DMS53 (cell line): Measurements from ENCODE around the gene SBNO1.
"Not testable (repeated sequence)": the region's sequence is repeated elsewhere in the genome, so short reads cannot be mapped to it uniquely, and the experiment has no call there.

Experiments used
- DNase-seq: peaks from one replicate; lab custom pipeline; 2025; lab: John Stamatoyannopoulos, UW

The SBNO1 gene

DNA sequence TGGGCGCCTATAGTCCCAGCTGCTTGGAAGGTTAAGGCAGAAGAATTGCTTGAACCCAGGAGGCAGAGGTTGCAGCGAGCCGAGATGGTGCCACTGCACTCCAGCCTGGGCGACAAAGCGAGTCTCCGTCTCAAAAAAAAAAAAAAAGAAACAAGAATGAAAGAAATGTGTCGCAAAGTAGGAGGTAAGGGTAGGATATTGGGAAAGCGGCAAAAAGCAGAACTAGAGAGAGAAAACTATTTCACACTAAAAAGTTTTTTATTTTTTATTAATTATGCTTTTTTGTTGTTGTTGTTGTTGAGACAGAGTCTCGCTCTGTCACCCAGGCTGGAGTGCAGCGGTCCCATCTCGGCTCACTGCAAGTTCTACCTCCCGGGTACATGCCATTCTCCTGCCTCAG, 17.7 kb downstream of the SBNO1 start:
- DNase-seq, result no peak

DNA sequence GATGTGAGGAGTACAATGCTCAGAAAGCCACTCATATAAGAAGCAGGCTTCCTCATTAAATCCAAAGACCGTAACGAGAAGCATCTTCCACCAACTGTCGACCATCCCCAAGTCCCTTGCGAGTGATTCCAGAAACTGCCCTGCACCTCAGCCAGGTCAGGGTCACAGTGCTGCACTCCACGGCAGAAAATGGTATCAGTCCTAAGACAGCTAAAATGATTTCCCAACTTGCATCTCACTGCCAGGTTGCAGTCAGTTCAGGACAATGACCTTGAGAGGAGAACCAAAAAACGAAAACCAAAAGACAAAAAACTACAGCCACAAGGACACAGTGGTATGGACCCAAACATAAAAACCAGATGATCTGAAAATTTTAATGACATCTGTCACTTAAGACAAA, 20.6 kb downstream of the SBNO1 start:
- no peak for DNase-seq

DNA sequence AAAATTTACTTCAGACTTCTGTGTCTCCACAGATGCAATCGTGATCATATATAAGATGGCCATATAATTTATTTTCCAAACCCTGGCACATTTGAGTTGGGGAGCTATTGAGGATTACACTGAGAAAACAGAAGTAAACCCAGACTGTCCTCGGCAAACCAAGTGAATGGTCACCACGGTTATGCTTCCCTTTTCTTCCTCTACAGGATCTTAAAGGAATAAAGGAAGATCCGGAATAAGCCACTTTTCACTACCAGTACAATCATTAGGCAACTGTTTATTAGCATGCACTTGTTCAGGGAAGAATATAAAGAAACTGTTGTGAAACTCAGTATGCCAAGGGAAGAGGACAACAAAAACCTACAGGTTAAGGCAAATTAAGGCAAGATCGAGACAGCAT, 27.6 kb downstream of the SBNO1 start:
- no peak for DNase-seq

GRCh38 chr12:123336530-123336929, 28.1 kb downstream of the SBNO1 start:
- DNase-seq, result no peak

DNA sequence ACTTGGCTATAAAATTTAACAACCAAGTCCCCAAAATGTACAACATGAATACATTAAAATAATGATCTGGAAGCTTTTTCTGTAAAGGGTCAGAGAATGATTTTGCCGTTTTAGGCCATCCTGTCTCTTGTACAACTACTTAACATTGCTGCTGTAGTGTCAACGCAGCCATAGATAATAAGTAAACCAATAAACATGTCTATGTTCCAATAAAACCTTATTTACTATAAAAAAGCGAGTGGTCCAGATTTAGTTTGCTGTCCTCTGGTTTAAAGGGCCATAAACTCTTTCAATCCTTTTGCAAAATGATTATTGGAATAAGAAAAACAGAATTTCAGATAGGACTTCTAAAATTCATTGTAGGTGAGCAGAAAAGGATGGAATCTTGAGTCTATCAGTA, 29.2 kb downstream of the SBNO1 start:
- DNase-seq, result no peak

DNA sequence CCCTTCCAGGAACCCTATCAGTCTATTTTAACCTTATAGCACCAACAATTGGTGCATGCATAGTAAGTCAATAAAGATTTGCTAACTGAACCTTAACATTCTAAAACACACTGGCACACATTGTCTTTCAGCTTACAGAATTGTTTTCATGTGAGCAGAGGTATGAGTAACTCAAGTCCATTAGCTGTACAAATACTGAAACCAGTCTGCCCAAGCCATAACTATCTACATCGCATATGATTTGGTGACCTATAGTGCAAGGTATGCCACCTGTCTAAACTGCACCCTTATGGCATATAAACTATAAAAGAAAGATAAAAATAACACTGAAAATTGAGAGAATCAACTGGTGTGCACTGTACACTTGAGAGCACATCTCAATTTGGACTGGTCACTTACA, 34.8 kb downstream of the SBNO1 start:
- DNase-seq, result no peak

- no peak for DNase-seq
Observed at GRCh38 chr12:123319826-123320225, 44.8 kb downstream of the SBNO1 start.

DNA sequence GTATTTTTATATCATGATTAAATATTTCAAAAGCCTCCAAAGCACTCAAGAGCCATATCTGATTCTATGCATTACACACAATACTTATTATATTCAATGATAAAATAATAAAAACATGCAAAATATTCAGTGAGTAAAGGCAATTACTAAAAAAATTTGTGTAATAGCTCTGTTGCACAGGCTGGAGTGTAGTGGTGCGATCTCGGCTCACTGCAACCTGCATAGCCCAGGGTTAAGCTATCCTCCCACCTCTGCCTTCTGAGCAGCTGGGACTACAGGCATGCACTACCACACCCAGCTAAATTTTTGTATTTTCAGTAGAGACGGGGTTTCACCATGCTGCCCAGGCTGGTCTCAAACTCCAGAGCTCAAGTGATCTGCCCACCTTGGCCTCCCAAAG, 45.4 kb downstream of the SBNO1 start:
- DNase-seq, result no peak

DNA sequence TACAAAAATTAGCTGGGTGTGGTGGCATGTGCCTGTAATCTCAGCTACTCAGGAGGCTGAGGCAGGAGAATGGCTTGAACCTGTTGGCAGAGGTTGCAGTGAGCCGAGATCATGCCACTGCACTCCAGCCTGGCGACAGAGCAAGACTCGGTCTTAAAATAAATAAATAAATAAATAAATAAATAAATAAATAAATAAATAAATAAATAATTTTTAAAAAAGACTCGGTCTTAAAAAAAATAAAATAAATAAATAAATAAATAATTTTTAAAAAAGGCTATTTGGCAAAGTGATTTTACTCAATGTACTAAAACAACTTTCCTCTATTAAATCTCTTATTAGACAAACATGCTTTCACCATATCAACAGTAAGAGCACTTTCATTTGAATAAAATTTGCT, 51.6 kb downstream of the SBNO1 start:
- not testable (repeated sequence) for DNase-seq

DNA sequence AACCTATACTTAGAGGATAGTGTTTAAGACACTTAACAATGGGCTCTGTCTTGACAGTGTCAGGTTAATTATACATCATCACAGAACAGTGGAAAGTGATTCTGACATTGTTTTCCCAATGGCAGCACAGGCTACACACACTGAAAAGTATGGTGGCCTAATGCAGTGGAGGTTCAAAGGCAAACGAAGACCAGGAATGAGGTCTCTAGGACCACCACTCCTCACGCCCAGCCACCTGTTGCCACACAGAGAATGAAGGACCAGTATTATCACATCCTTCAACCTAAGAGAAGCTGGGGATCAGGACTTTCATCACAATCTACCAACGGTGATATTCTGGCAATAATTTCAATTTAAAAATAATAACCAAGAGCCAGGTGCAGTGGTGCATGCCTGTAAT, 58.4 kb downstream of the SBNO1 start:
- no peak for DNase-seq

DNA sequence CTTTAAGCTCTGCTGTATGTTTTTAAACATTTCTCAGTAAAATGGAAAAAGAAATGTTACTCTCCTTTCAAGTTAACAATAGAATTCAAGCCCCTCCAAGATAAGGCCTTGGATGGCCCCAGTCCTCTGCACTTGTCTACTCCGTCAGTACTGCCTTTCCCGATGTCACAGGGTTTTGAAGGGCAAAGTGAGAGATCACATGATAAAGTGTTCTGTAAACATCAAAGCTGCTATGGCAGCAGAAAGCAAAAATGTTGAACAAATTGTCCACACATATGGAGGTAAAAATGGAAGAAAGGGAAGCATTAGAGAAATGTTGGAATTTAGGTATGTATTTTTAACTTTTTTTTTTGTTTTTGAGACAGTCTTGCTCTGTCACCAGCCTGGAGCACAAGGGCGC, 59.5 kb downstream of the SBNO1 start:
- no peak for DNase-seq

- peak; percentile 17 for DNase-seq
Observed at GRCh38 chr12:123293178-123293760, 71.4 kb downstream of the SBNO1 start.

DNA sequence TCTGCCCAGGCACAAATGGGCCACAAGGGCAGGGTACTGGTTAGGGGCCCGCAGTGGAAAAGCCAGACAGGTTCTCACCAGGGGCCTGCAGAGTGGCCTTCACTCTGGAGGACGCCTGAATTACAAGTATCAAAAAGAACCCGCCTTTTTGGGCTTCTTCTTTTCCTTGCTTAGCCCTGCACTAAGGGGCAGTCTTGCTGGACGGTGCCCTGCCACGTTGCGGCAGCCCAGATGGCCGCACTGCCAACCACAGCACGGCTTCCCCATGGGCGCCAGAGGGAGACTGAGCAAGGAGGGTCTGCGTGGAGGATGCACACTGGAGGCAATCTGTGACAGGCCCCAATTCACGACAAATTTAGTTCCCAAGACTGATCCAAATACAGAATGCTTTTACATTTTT, 74.7 kb downstream of the SBNO1 start:
- no peak for DNase-seq

- DNase-seq, result no peak
Observed at GRCh38 chr12:123288751-123289346, 75.8 kb downstream of the SBNO1 start.

DNA sequence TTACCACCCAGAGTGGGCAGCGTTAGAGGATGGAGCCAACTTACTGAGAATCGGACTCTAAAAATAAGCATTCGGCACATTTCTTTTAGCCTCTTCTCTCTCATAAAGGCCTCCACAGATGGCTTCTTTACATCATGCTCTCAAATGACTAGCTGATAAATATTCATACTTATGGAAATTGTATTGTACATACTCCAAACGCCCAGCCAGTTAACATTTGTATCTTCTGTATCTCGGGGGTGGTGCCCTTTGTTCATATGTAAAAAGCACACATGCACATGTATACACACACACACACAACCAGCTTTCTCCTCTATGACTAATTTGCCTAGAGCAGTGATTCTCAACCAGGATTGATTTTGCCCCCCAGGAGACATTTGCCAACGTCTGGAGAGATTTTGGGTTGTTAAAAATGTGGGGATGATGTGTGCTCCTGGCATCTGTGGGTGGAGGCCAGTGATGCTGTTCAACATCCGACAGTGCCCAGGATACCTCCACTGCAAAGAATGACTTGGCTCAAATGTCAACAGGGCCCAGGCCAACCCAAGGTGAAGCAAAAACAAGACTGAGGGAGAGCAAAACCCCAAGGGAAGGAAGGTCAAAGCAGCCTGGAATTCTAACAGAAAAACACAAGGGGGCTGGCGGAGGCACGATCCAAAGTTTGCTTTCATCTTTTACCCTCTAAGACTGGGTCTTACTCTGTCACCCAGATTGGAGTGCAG, 77.8 kb downstream of the SBNO1 start:
- DNase-seq, result no peak

- DNase-seq, result no peak
Observed at GRCh38 chr12:123284669-123285068, 80.0 kb downstream of the SBNO1 start.

- no peak for DNase-seq
Observed at GRCh38 chr12:123283461-123283860, 81.2 kb downstream of the SBNO1 start.

- no peak for DNase-seq
Observed at GRCh38 chr12:123282111-123282510, 82.5 kb downstream of the SBNO1 start.

GRCh38 chr12:123280971-123281370, 83.7 kb downstream of the SBNO1 start:
- no peak for DNase-seq

- DNase-seq, result no peak
Observed at GRCh38 chr12:123278101-123278627, 86.5 kb downstream of the SBNO1 start.

- no peak for DNase-seq
Observed at GRCh38 chr12:123273166-123273565, 91.5 kb downstream of the SBNO1 start.

DNA sequence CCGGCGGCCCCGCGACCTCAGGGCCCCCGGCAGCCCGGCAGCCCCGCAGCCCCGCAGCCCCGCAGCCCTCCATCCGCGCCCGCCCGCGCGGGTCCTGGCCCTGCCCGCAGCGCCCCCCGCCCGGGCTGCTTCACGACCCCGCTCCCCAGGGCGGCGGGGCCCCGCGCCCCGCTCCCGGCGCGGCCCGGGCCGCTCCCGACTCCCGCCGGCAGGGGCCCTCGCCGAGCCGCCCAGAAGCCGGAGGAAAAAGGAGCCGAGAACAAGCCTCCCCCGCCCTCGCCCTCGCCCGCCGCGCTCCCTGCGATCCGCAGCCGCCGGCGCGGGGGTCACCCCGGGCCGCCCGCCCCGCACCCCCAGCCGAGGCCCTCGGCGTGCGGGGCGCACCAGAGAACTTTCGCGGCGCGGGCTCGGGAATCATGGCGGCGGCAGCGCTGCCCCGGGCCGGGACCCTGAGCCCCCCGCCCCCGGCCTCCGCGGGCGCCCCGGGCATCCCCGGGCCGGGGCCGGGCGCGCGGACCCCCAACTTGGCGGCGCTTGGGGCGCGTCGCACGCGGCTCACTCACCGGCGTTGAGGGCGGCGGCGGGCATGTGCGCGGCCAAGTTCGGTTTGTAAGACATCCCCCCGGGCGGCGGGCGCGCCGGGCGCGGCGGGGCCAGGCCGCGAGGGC, 93.5 kb downstream of the SBNO1 start:
- peak; percentile 85 for DNase-seq
